HG03064 (cell line): ENCODE measurements around the gene SMURF1.
"Not testable (repeated sequence)": the region's sequence is repeated elsewhere in the genome, so short reads cannot be mapped to it uniquely, and the experiment has no call there.

ENCODE experiments used
- ATAC-seq: cut with Tn5 transposase; IDR thresholded peaks from one replicate; pipeline ENCODE4 v1.9.1; 2021; ENCODE audit warnings: low read depth; ENCODE audit not compliant: unreplicated experiment

Gene SMURF1

DNA sequence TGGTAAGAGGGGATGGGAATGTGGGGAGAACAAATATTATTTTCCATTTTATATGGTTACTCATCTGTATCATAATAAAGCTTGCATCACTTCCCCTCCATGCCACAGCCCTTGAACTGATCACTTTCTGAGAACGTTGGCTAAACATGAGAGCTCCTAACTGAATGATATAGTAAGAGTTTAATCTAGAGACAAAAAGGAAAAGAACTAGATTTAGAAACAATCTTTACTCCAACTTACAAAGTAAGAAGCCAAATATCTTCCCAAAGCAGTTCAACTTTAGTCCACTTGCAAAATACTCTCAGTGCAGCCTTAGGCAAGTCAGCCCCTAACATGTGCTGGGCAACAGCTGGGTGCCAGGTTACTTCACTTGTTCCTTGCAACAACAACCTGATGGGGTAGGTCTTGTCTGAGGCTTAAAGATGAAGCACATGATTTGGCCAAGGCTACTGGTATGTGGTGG lies 20.3 kb downstream of the SMURF1 start:
- ATAC-seq = no peak

DNA sequence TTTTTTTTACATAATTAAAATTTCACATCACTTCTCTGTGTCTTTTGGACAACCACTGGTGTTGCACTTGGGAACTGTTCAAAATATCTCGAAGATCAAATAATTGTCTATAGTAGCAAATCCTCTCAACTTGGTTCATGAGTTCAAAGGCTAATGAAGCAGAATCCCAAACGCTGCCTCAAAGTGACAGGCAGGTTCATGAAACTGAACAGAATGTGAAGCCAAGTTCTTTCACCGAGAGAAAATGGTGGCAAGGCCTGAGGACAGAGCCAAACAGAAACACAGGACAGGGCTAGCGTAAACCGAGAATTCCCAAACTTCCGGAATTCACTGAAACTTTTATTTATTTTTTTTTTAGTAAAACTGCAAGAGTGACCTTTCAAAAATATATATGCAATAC lies 21.1 kb downstream of the SMURF1 start:
- ATAC-seq = no peak

DNA sequence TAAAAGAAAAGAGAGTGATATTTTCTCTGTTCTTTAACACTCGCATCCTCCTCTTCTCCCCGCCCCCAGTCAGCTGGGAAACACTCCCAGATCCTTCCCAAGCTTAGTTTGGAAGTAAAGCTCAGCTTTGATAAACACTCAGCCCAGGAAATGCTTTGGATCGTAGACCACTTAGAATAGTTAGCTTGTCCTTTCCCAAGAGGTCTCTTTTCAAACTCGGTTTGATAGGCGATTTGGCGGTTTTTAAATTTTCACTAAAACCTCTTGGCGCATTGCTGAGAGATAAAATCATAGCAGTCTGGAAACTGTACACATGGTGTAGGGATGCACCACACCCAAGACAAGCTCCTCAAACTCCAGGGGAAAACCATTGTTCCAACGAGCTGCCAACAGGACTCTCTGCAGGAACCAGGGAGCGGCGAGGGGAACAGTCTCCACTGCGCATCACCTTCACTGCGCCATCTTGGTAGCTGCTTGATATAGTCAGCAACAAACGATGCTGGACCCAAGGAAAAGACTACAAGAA lies 22.3 kb downstream of the SMURF1 start:
- no peak for ATAC-seq

DNA sequence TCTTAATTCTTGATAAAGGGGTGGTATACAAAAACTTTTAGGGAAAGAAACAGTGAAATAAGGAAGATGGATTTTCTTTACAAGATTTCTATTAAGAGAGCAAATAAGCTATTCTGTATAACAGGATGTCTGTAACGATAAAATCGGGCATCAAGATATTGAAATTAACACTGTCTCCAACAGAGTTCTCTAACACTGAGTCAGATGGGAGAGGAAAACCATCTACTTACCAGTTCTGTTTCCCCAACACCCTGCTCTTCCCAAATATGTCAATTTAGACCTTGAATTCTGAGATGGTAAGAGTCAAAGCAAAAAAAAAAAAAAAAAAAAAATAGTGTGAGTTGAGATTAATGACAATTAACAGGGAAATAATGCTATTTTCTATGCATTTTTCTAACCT lies 23.0 kb downstream of the SMURF1 start:
- no peak for ATAC-seq

DNA sequence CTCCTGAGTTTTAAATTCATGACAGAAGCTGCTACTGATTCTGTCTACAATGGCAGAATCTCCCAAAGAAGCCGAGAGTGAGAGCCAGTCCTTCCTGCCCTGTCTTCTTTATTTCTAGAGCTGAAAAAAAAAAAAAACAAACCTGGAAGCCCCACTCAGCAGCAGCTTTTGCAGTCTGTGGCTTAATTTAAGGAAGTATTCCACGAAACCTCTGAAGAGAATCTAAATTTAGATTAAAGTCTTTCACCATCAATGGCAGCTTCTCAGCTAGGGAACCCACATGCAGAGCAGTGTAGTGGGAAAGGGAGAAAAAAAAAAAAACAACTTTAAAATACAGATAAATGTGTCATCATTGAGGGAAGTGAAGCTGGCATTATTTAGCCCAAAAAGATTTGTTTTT lies 23.4 kb downstream of the SMURF1 start:
- ATAC-seq = no peak

DNA sequence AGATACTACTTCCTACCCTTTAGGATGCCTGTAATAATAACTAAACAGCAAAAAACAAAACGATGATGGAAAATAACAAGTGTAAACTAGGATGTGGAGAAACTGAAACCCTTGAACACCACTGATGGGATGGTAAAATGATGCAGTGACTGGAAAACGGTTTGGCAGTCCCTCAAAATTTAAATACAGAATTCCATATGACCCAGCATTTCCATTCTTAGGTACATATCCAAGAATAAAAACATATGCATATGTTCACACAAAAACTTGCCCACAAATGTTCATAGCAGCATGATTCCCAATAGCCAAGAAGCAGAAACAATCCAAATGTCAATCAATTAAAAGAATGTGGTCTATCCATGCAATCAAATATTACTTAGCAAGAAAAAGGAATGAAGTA lies 25.8 kb downstream of the SMURF1 start:
- no peak for ATAC-seq

DNA sequence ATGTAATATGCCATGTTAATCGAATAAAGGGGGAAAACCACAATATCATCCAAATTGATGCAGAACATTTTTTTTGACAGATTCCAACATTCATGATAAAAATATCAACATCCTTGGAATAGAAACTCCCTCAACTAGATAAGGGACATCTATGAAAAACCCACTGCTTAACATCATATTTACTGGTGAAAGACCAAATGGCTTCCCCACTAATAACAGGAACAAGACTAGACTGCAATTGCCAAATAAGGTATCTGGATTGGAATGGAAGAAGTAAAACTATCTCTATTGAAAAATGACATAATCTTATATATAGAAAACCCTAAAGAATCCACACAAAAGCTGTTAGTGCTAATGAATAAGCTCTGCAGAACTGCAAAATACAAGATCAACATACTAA lies 27.8 kb downstream of the SMURF1 start:
- no peak for ATAC-seq

DNA sequence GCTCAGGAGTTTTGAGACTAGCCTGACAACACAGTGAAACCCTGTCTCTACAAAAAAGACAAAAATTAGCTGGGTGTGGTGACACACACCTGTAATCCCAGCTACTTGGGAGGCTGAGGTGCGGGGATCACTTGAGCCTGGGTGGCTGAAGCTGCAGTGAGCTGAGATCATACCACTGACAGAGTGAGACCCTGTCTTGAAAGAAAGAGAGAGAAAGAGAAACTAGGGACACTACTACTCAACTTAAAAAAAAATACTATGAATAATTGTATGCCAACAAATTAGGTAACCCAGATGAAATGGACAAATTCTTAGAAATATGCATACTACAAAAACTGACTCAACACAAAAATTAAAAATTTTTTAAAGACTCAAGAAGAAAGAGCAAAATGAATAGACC lies 28.5 kb downstream of the SMURF1 start:
- ATAC-seq = no peak

DNA sequence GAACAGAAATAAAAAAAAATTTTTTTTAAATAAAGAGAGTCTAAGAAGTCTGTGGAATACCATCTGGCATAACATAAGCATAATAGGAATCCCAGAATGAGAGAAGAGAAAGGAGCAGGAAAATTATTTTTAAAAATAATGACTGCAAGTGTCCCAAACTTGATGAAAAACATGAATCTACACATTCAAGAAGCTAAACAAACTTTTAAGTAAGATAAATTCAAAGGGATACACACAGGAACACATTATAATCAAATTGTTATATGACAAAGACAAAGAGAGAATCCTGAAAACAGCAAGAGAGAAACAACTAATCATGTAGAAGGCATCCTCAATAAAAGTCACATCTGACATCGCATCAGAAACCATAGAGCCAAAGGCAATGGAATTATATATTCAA lies 30.9 kb downstream of the SMURF1 start:
- ATAC-seq = no peak

DNA sequence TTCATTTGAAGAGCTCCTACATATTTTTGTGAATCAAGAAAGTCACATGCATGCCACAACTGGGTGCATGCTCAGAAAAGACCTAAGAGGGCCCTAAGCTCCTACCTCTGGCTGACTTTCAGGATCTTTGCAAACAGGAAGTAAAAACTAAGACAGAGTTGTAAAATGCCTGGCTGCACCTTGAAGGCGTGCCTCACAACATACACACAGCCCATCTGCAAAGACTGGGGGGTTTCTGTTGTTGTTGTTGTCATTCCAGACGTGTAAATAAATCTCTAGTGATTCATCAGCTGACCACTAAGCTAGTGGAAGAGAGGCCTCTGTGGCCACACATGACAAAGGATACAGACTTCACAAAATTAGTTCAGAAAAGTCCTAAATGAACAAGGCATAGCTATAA lies 31.8 kb downstream of the SMURF1 start:
- ATAC-seq = peak; percentile 76

DNA sequence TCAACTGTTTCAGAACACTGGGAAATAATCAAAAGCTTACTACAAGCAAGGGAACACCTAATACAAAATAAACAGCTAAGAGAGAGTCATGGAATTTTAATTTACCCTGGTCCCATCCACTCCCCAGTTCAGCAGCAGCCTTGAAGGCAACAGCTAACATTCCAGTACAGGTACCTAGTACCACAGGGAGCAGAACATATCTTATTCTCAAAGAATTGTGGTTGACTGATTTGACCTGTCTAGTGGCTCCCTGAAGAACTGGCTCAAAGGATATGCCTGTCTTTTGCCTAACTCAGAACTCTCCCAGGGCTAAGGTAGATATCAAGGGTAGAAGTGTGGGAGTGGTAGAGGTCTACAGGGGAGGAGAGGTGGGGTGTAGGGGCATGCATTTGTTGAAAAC lies 32.3 kb downstream of the SMURF1 start:
- ATAC-seq = no peak

DNA sequence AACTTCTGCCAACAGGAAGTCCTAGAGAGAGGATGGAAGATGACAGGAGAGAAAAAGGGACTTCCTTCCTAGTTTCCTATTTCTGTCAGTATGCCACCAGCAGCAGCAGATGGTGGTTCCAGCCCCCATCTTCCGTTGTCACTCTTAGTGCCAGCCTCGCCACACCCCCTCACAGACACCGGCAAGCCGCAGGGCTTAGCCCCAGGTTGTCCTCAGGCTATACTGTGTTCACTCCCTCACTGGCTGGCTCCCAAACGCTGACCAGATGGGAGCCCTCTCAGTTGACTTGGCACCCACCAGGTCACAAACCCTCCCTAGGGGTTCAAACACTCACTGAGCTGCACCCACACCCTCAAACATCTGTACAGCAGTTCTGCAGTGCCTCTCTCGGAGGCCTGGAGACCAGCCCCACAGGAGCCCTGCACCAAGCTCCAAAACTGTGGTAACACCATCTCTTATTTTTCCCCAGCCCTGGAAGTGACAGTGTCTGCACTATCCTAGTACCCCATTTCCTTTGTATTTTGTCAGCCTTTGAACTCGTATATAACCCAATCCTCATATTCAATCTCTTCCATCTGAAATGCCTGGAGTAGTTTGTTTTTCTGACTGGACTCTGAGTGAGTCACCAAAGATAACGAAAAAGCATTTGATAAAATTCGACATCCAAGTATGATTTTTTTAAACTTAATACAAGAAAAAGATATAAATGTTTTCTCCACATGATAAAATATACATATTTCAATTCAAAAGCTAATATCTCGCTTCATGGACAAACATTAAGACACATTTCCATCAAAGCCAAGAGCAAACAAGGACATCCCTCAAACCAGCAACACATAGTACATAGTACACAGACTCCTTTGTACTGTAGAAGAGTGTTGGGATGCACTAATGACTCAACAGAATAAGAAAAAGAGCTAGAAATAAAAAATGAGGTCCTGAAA lies 34.5 kb downstream of the SMURF1 start:
- no peak for ATAC-seq

DNA sequence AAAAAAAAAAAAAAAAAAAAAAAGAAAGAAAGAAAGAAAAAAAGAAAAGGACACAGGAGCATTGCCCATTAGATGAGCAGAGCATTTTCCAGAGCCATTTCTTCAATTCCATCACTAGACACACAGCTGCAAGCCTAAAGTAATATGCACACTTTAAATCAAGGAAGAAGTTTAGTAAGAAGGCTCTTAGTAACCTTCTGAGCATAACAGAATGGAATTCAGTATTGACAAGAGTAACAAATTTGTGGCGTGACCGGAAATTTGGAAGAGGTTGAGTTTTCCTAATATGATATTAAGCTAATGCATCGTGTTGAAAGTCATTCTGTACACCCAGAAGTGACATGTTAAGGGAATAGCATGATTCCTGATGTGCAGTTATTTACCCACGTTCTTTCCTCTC lies 35.3 kb downstream of the SMURF1 start:
- no peak for ATAC-seq

DNA sequence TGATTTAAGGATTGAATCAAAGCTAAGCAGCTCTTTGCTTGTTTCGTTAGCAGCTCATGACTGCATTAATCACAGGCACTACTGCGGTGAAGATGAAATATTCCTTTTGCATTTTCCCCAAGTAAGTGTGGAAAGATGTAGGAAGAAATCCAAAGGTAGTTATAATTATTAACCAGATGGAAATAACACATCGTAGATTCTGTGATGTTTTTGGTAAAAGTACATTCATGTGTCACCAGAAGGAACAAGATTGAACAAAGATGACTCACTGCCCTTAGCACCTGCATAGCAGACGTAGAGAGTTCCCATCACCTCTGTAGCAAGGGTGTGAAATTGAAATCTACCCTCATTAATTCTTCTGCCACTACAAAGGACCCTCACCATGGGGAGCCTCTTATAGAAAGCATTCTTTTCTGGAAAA lies 37.1 kb downstream of the SMURF1 start:
- ATAC-seq = no peak

DNA sequence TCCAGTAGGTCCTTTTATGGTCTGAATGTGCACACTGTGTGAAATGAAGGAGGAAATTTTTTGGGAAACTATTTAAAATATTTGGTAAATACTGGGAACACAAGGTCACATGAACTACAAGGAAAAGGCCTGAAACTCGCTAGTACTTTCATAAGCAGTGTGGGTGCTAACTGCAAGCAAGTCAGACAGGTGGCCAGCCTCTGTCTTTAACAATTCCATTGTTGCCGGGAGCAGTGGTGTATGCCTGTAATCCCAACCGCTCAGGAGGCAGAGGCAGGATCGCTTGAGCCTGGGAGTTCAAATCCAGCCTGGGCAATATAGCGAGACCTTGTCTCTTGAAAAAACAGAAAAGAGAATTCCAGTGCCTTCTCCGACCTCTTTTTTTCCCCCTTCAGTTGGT lies 37.5 kb downstream of the SMURF1 start:
- no peak for ATAC-seq

DNA sequence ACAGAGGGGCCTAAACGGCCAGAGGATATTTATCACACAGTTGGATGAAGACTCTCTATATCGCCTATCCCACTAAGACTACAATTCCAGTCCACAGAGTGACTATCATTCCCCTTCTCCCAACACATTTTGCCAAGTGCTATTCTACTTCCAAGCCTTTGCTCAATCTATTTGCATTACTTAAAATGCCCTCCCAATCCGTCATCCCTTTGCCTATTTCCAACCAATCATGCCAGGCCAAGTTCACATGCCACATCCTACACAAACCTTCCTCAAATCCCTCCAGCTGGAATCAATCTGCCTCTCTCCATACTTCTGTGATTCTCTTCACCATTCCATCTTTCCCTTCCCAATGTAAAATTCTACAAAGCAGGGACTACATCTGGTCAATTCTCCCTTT lies 38.2 kb downstream of the SMURF1 start:
- no peak for ATAC-seq

DNA sequence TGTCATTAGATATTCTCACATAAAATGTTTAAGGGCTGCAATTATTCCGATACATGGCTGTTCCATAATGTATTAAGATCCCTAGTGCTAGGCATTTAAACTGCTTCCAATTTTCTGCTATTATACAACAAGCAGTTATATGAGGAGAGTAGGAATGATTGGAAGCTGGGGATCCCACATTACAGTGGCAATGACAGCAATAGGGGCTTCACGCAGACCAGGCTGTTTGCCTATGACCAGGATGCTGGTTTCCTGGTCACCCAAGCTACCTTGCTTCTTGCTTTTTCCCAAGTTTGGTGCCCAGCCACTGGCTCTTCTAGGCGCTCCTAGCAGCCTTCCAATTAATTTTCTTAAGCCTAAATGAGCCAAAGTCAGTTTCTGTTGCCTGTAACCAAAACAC lies 39.3 kb downstream of the SMURF1 start:
- no peak for ATAC-seq

DNA sequence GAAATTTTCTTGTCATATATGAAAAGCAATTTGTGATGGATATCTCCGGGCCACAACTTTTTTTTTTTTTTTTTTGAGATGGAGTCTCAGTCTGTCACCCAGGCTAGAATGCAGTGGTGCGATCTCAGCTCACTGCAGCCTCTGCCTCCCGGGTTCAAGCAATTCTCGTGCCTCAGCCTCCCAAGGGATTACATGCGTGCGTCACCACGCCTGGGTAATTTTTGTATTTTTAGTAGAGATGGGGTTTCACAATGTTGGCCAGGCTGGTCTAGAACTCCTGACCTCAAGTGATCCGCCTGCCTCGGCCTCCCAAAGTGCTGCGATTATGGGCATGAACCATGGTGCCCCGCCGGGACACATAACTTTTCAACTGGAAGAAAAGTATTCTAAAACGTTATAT lies 40.1 kb downstream of the SMURF1 start:
- not testable (repeated sequence) for ATAC-seq

DNA sequence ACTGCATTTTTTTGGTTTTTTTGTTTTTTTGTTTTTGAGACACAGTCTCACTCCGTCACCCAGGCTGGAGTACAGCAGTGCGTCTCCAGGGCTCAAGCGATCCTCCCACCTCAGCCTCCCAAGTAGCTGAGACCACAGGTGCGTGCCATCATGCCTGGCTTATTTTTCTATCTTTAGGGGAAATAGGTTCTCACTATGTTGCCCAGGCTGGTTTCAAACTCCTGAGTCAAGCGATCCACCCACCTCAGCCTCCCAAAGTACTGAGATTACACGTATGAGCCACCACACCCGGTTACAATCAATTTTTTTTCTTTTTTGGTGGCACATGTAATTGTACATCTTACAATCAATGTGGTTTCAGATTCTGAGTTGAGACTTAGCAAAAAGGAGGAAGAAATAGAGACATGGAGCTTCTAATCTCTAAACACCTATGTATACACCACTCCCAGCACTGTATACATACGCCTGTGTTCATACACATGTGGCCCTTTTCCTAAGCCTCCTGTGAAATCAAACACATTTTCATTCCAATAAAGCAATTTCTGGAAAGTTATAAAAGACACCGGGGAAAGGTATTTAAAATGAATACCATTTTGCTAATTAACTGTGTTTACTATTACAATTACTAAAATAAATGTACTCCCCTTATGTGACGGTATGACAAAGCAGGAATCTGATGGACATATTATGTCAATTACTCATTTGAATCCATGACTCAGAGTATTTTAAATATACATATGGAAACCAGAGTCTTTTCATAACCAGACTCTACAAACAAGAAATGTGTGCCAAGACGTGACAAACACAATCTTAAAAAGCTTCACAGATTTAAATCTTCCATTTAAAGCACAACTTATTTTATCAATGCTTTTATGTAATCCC lies 40.9 kb downstream of the SMURF1 start:
- ATAC-seq = no peak

DNA sequence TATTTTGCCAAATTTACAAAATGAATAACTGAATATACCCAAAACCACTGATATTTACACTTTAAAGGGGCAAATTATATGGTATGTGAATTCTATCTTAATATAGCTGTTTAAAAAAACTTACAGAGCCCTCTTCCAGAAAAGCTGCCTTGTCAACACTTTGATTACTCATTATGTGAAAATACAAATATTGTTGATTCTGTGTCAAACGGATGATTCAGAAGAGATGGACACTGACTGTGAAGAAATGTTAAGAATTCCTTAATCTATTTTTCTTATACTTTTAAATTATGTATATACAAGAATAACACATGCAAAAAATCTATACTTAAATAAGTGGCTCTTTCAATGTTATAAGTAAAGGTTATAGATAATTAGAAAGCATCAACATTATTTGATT lies 41.5 kb downstream of the SMURF1 start:
- ATAC-seq = no peak

DNA sequence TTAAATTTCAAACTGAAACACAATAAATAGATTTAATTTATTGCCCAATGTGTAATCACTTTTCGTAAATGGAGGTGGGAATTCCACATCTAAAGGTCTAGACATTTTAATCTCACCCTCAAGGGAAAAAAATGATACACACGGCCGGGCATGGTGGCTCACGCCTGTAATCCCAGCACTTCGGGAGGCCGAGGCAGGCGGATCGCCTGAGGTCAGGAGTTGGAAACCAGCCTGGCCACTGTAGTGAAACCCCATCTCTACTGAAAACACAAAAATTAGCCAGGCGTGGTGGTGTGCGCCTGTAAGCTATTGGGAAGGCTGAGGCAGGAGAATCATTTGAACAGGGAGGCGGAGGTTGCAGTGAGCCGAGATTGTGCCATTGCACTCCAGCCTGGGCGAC lies 42.4 kb downstream of the SMURF1 start:
- not testable (repeated sequence) for ATAC-seq
